Activated CD8-positive, alpha-beta T cell treated with anti-CD3 and anti-CD28 coated beads for 36 hours (primary cell): ENCODE results near the gene MBLAC1. TPM values are rescaled to one million over a fixed set of nuclear protein-coding genes. Genes with fewer than 3 reads are reported as not detected.
"Not testable (repeated sequence)": the region's sequence is repeated elsewhere in the genome, so short reads cannot be mapped to it uniquely, and the experiment has no call there.

Experiments
- ATAC-seq: fragments of 200-7000 bp; cut with Tn5 transposase; one replicate; pipeline ENCODE4 v1.10.0; 2021; ENCODE audit warnings: mild to moderate bottlenecking, moderate library complexity
- CTCF ChIA-PET: fragments of 350-600 bp; sonication (Branson Sonifier 250); formaldehyde crosslinking; loops from one replicate; lab custom pipeline; 2021; ENCODE audit warnings: antibody characterized with exemption; lab: Charles Lee
- POLR2A ChIA-PET: fragments of 350-600 bp; sonication (Branson Sonifier 250); formaldehyde crosslinking; loops from one replicate; lab custom pipeline; 2021; ENCODE audit warnings: antibody characterized with exemption; lab: Charles Lee
- DNase-seq: peaks from one replicate; pipeline ENCODE4 v3.0.0-alpha.2; 2020
- H3K27ac Mint-ChIP-seq: one replicate; pipeline ENCODE4 v1.8.0; 2021; ENCODE audit warnings: mild to moderate bottlenecking, mixed read lengths
- H3K27me3 Mint-ChIP-seq: one replicate; pipeline ENCODE4 v1.8.0; 2021; ENCODE audit warnings: mixed read lengths
- H3K36me3 Mint-ChIP-seq: one replicate; pipeline ENCODE4 v1.8.0; 2021; ENCODE audit warnings: low read depth, mixed read lengths
- H3K4me1 Mint-ChIP-seq: one replicate; pipeline ENCODE4 v1.8.0; 2021; ENCODE audit warnings: low read depth, mixed read lengths
- H3K4me3 Mint-ChIP-seq: one replicate; pipeline ENCODE4 v1.8.0; 2021; ENCODE audit warnings: mild to moderate bottlenecking, moderate library complexity, mixed read lengths
- H3K9me3 Mint-ChIP-seq: one replicate; pipeline ENCODE4 v1.8.0; 2021; ENCODE audit warnings: mixed read lengths
- intact Hi-C: fragments of 100-400 bp; cut with micrococcal nuclease; formaldehyde crosslinking; loops from one replicate; pipeline ENCODE4 v1.10.0; 2022
- total RNA-seq, 2 experiments: library from RNA; stranded (reverse); gene quantifications; one replicate each; pipeline ENCODE4 v1.2.3, GENCODE V29; 2021
- TF ChIP-seq, protein P1 (sequence below): fragments of 200-600 bp; IDR thresholded peaks from one replicate; pipeline ENCODE4 v1.8.0; 2022; ENCODE audit warnings: antibody characterized with exemption, mild to moderate bottlenecking

The MBLAC1 gene
- total RNA-seq, 2 experiments from 2014 or later, result 1.9 to 2.1 TPM

DNA sequence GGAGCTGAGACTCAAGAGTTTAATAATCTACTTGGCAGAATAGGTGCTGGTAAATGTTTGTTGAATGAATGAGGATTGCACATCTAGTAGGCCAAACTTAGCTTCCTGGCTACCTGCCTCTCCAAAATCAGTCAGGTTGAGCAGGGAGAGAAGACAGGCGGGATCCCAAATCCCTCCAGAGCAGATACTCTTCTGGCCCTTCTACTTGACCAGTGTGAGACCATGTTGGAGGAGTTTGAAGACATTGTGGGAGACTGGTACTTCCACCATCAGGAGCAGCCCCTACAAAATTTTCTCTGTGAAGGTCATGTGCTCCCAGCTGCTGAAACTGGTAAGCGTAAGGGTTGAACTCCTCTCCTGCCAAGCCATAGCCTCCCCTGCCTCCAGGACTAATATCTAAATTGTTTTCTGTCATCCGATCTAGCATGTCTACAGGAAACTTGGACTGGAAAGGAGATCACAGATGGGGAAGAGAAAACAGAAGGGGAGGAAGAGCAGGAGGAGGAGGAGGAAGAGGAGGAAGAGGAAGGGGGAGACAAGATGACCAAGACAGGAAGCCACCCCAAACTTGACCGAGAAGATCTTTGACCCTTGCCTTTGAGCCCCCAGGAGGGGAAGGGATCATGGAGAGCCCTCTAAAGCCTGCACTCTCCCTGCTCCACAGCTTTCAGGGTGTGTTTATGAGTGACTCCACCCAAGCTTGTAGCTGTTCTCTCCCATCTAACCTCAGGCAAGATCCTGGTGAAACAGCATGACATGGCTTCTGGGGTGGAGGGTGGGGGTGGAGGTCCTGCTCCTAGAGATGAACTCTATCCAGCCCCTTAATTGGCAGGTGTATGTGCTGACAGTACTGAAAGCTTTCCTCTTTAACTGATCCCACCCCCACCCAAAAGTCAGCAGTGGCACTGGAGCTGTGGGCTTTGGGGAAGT is 2.2 kb upstream of the MBLAC1 start:
- peaks cover 8% of the 10 kb centered on the region for H3K36me3 Mint-ChIP-seq
- peak overlapping the region; percentile 100 for H3K27ac Mint-ChIP-seq
- H3K4me3 Mint-ChIP-seq, result peak overlapping the region; percentile 4
- DNase-seq, result no peak
- no peaks in the 10 kb centered on the region for H3K27me3 Mint-ChIP-seq
- intact Hi-C loops, result loop anchor here (10.0 kb wide), 1 partner anchor 210 kb away; the partner anchor contains the start of gene TRIM4
- H3K9me3 Mint-ChIP-seq, result no peaks in the 10 kb centered on the region
- ChIA-PET POLR2A (interaction anchor here (0.6 to 4.9 kb wide), 7 partner anchors 23 to 353 kb away, joined by 3 to 43 read pairs (median 3); partner anchors contain the start of genes AP4M1 and MCM7), CTCF (interaction anchor here (1.2 to 1.8 kb wide), 3 partner anchors 8 to 283 kb away, joined by 4 to 7 read pairs (median 6); partner anchors contain the start of genes AP4M1 and MCM7)
- TF ChIP-seq, protein P1, sequence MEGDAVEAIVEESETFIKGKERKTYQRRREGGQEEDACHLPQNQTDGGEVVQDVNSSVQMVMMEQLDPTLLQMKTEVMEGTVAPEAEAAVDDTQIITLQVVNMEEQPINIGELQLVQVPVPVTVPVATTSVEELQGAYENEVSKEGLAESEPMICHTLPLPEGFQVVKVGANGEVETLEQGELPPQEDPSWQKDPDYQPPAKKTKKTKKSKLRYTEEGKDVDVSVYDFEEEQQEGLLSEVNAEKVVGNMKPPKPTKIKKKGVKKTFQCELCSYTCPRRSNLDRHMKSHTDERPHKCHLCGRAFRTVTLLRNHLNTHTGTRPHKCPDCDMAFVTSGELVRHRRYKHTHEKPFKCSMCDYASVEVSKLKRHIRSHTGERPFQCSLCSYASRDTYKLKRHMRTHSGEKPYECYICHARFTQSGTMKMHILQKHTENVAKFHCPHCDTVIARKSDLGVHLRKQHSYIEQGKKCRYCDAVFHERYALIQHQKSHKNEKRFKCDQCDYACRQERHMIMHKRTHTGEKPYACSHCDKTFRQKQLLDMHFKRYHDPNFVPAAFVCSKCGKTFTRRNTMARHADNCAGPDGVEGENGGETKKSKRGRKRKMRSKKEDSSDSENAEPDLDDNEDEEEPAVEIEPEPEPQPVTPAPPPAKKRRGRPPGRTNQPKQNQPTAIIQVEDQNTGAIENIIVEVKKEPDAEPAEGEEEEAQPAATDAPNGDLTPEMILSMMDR, result no peak
- H3K4me1 Mint-ChIP-seq, result peaks cover 30% of the 10 kb centered on the region
- ATAC-seq, result no peak

DNA sequence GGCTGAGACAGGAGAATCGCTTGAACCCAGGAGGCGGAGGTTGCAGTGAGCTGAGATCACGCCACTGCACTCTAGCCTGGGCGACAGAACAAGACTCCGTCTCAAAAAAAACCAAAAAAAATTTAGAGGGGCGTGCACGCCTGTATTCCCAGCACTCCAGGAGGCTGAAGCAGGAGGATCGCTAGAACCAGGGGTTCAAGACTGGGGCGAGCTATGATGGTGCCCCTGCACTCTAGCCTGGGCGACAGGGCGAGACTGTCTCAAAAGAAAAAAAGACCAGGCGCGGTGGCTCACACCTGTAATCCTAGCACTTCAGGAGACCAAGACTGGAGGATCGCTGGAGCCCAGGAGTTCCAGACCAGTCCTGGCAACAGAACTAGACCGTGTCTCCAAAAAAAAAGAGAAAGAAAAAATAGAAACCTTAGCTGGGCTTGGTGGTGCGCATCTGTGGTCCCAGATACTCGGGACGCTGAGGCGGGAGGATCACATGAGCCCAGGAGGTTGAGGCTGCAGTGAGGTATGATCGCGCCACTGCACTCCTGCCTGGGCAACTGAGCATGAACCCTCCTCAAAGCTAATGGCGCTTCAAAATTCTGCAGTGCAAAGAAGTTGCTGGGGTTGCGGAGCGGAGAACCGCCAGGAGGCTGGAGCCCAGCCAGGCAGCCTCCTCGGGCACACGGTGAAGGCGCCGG is 382 bp upstream of the MBLAC1 start:
- no peaks in the 10 kb centered on the region for H3K27me3 Mint-ChIP-seq
- ChIA-PET POLR2A (interaction anchor here (0.6 to 4.9 kb wide), 11 partner anchors 12 to 302 kb away, joined by 3 to 43 read pairs (median 4); partner anchors contain the start of genes AP4M1, COPS6, MCM7 and ZCWPW1), CTCF (interaction anchor here (0.9 to 1.1 kb wide), 2 partner anchors 25 to 147 kb away, joined by 3 to 7 read pairs; partner anchors contain the start of genes AP4M1 and MCM7)
- no peak for DNase-seq
- ATAC-seq, result no peak
- H3K4me3 Mint-ChIP-seq, result peak overlapping the region; percentile 99
- H3K9me3 Mint-ChIP-seq, result no peaks in the 10 kb centered on the region
- H3K36me3 Mint-ChIP-seq, result peaks cover 8% of the 10 kb centered on the region
- TF ChIP-seq, protein P1, result no peak
- peaks cover 24% of the 10 kb centered on the region for H3K4me1 Mint-ChIP-seq
- intact Hi-C loops, result loop anchor here (10.0 kb wide), 1 partner anchor 212 kb away; the partner anchor contains the start of gene TRIM4
- peak overlapping the region; percentile 100 for H3K27ac Mint-ChIP-seq

DNA sequence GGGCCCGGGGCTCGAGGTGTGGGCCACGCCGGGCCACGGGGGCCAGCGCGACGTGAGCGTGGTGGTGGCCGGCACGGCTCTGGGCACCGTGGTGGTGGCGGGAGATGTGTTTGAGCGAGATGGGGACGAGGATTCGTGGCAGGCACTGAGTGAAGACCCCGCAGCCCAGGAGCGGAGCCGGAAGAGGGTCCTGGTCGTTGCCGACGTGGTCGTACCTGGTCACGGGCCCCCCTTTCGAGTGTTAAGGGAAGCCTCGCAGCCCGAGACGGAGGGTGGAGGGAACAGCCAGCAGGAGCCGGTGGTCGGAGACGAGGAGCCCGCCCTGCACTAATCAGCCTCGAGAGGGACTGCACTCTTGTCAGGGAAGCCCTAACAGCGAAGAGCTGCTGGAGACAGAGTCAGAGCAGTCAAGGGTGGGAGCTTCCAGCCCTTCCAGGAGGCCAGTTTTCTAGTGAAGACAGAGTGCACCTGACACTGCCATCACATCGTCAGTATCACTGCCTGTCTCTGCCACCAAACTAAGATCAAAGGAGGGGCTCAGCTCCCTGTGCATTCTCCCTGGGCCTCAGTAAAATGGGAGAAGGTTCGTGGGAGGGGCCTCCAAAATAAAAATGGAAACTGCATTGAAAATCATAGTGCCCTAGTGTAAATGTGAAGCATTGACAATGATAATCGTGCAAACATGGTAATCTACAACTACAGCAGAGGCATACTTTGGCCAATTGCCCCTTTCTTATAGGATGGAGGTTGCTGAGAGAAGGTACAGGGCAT is 1.3 kb downstream of the MBLAC1 start:
- Mint-ChIP-seq H3K9me3 (no peaks in the 10 kb centered on the region), H3K4me3 (peak overlapping the region; percentile 99), H3K36me3 (peaks cover 3% of the 10 kb centered on the region), H3K27ac (peak overlapping the region; percentile 72), H3K4me1 (peaks cover 22% of the 10 kb centered on the region), H3K27me3 (no peaks in the 10 kb centered on the region)
- intact Hi-C loops, result loop anchor here (10.0 kb wide), 1 partner anchor 213 kb away; the partner anchor contains the start of gene TRIM4
- TF ChIP-seq, protein P1, result no peak
- CTCF ChIA-PET, result interaction anchor here (0.6 to 2.8 kb wide), 10 partner anchors 12 to 461 kb away, joined by 3 to 14 read pairs (median 3); partner anchors contain the start of genes AP4M1, LAMTOR4 and MCM7
- DNase-seq (peak; percentile 56), ATAC-seq (peak; percentile 14)
- POLR2A ChIA-PET, result interaction anchor here (0.5 to 4.9 kb wide), 7 partner anchors 14 to 202 kb away, joined by 3 to 43 read pairs (median 3); partner anchors contain the start of genes AP4M1 and MCM7

DNA sequence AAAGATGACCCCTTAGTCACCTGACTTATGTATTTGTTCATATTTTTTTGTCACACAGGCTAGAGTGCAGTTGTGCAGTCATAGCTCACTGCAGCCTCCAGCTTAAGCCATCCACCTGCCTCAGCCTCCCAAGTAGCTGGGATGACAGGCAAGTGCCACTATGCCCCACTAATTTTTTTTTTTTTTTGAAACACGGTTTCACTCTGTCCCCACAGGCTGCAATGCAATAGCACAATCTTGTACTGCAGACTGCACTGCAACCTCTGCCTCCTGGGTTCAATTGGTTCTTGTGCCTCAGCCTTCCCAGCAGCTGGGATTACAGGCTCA is 1.8 kb downstream of the MBLAC1 start:
- intact Hi-C loops, result loop anchor here (10.0 kb wide), 1 partner anchor 214 kb away; the partner anchor contains the start of gene TRIM4
- H3K4me3 Mint-ChIP-seq, result peak overlapping the region; percentile 99
- POLR2A ChIA-PET, result interaction anchor here (0.5 to 4.9 kb wide), 8 partner anchors 14 to 201 kb away, joined by 3 to 43 read pairs (median 3); partner anchors contain the start of genes AP4M1 and MCM7
- peaks cover 1% of the 10 kb centered on the region for H3K36me3 Mint-ChIP-seq
- no peaks in the 10 kb centered on the region for H3K27me3 Mint-ChIP-seq
- CTCF ChIA-PET, result interaction anchor here (0.6 to 2.8 kb wide), 12 partner anchors 12 to 460 kb away, joined by 3 to 14 read pairs (median 4); partner anchors contain the start of genes AP4M1, LAMTOR4 and MCM7
- peak overlapping the region; percentile 72 for H3K27ac Mint-ChIP-seq
- peaks cover 22% of the 10 kb centered on the region for H3K4me1 Mint-ChIP-seq
- H3K9me3 Mint-ChIP-seq, result no peaks in the 10 kb centered on the region
- DNase-seq, result no peak
- TF ChIP-seq, protein P1, result no peak
- no peak for ATAC-seq

DNA sequence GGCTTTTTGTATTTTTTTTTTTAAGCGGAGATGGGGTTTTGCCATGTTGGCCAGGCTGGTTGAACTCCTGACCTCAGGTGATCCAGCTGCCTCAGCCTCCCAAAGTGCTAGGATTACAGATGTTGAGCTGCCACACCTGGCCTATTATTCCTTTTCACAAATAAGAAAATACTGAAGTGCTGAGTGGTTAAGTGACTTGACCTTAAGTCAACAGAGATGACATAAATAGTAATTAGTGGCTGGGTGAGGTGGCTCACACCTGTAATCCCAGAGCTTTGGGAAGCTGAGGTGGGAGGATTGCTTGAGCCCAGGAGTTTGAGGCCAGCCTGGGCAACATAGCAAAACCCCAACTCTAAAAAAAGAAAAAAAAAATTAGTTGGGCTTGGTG is 3.4 kb downstream of the MBLAC1 start:
- not testable (repeated sequence) for H3K36me3 Mint-ChIP-seq, H3K27ac Mint-ChIP-seq, ATAC-seq, DNase-seq, H3K27me3 Mint-ChIP-seq, H3K9me3 Mint-ChIP-seq, H3K4me3 Mint-ChIP-seq
- POLR2A ChIA-PET, result interaction anchor here (1.6 kb wide), 1 partner anchor 29 kb away, joined by 4 read pairs; the partner anchor contains the start of gene MCM7
- peaks cover 13% of the 10 kb centered on the region for H3K4me1 Mint-ChIP-seq
- intact Hi-C loops, result loop anchor here (10.0 kb wide), 1 partner anchor 275 kb away; no protein-coding TSS in a partner anchor
- CTCF ChIA-PET, result interaction anchor here (0.6 to 5.5 kb wide), 42 partner anchors 8 to 615 kb away, joined by 3 to 60 read pairs (median 5); partner anchors contain the start of genes AP4M1, COPS6, GAL3ST4 and GJC3
